ENCODE results near the gene BBS12. TPM values are rescaled to one million over a fixed set of nuclear protein-coding genes. Genes with fewer than 3 reads are reported as not detected.

BBS12 gene
- total and polyA plus RNA-seq, 11 donors, result 1.1 to 11.9 (median 6.8) TPM

- Histone ChIP-seq H3K9me3 (no peaks in the 10 kb centered on the region), H3K36me3 (peaks cover 0 to 24% (median 18%) of the 10 kb centered on the region in 9 donors), H3K27ac (peak overlapping the region in 1 of 12 donors; percentile 54), H3K4me1 (peaks cover 0 to 32% (median 0%) of the 10 kb centered on the region in 12 donors), H3K27me3 (peaks cover 0 to 6% (median 0%) of the 10 kb centered on the region in 9 donors), H3K4me3 (no peak overlapping the region)
- ATAC-seq (no peak), DNase-seq (no peak)
- intact Hi-C loops (cut with DNase I), result no loop called here
- whole genome bisulfite sequencing, 4 donors, result 92 to 96% (median 95%) methylated on average over 2 of the region's 2 CpGs
- TF ChIP-seq POLR2A (IDR thresholded peaks at IDR 0.05) (no peak), CTCF (IDR thresholded peaks at IDR 0.05) (no peak)
Observed at GRCh38 chr4:122746485-122746965, 14.0 kb downstream of the BBS12 start.

- H3K36me3 ChIP-seq, result peaks cover 0 to 18% (median 14%) of the 10 kb centered on the region in 9 donors
- ATAC-seq (no peak), DNase-seq (no peak)
- TF ChIP-seq CTCF (IDR thresholded peaks at IDR 0.05) (no peak), POLR2A (IDR thresholded peaks at IDR 0.05) (no peak)
- intact Hi-C loops (cut with DNase I), result no loop called here
- no peaks in the 10 kb centered on the region for H3K9me3 ChIP-seq
- 46 to 100% (median 56%) methylated on average over 1 of the region's 1 CpG for WGBS, 4 donors
- peak overlapping the region in 1 of 12 donors; percentile 54 for H3K27ac ChIP-seq
- peaks cover 0 to 32% (median 0%) of the 10 kb centered on the region in 12 donors for H3K4me1 ChIP-seq
- H3K27me3 ChIP-seq, result peaks cover 0 to 6% (median 0%) of the 10 kb centered on the region in 9 donors
- H3K4me3 ChIP-seq, result no peak overlapping the region
Observed at GRCh38 chr4:122747068-122747467, 14.6 kb downstream of the BBS12 start.

- Histone ChIP-seq H3K27ac (no peak overlapping the region), H3K9me3 (no peaks in the 10 kb centered on the region), H3K36me3 (peaks cover 0 to 10% (median 6%) of the 10 kb centered on the region in 9 donors), H3K4me1 (peaks cover 0 to 32% (median 0%) of the 10 kb centered on the region in 12 donors), H3K4me3 (no peak overlapping the region), H3K27me3 (peaks cover 0 to 6% (median 0%) of the 10 kb centered on the region in 9 donors)
- TF ChIP-seq CTCF (IDR thresholded peaks at IDR 0.05) (no peak), POLR2A (IDR thresholded peaks at IDR 0.05) (no peak)
- intact Hi-C loops (cut with DNase I), result no loop called here
- 90 to 99% (median 96%) methylated on average over 1 of the region's 1 CpG for WGBS, 4 donors
- no peak for ATAC-seq
- no peak for DNase-seq
Observed at GRCh38 chr4:122747883-122748282, 15.4 kb downstream of the BBS12 start.

- Histone ChIP-seq H3K27ac (no peak overlapping the region), H3K4me3 (no peak overlapping the region), H3K4me1 (peaks cover 0 to 14% (median 0%) of the 10 kb centered on the region in 12 donors), H3K36me3 (no peaks in the 10 kb centered on the region), H3K27me3 (peaks cover 0 to 6% (median 0%) of the 10 kb centered on the region in 9 donors), H3K9me3 (no peaks in the 10 kb centered on the region)
- intact Hi-C loops (cut with DNase I), result loop anchor here in 4 of 10 donors (5.0 to 10.0 kb wide), 4 partner anchors 75 to 1515 kb away; partner anchors contain the start of gene FGF2 (in 1 of the 4)
- TF ChIP-seq POLR2A (IDR thresholded peaks at IDR 0.05), result no peak
- ATAC-seq (no peak), DNase-seq (no peak)
- 69 to 76% (median 71%) methylated on average over 5 of the region's 5 CpGs for WGBS, 4 donors
Observed at GRCh38 chr4:122749704-122750454, 17.4 kb downstream of the BBS12 start.

Measured in heart left ventricle (tissue), 16 donors.